ENCODE data around the gene ARHGAP12.

The ARHGAP12 gene

DNA sequence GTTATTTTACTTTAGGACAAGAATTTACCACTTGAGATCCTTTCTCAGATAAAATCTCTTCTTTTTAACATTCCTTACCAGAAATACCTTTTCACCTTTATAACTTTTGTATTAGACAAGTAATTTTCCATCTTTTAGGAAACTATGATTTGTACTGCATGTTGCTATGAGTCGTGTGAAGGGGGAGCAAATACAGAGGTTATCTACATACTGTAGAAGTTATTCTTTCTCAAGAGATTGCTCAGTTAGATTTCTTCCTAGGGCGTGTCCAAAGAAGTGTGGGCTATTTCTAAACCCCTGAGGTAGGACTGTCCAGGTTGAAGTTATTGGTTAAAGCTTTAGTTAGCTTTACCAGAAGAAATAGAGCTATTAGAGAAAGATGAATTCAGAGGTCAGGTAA, 30.2 kb upstream of the ARHGAP12 start:
- TF ChIP-seq GABPA (IDR thresholded peaks at IDR 0.05; ENCODE audit: low read depth), result no peak
- TF ChIP-seq SPI1 (IDR thresholded peaks at IDR 0.05; ENCODE audit: borderline replicate concordance, low read depth), result no peak
- TF ChIP-seq, protein P1, sequence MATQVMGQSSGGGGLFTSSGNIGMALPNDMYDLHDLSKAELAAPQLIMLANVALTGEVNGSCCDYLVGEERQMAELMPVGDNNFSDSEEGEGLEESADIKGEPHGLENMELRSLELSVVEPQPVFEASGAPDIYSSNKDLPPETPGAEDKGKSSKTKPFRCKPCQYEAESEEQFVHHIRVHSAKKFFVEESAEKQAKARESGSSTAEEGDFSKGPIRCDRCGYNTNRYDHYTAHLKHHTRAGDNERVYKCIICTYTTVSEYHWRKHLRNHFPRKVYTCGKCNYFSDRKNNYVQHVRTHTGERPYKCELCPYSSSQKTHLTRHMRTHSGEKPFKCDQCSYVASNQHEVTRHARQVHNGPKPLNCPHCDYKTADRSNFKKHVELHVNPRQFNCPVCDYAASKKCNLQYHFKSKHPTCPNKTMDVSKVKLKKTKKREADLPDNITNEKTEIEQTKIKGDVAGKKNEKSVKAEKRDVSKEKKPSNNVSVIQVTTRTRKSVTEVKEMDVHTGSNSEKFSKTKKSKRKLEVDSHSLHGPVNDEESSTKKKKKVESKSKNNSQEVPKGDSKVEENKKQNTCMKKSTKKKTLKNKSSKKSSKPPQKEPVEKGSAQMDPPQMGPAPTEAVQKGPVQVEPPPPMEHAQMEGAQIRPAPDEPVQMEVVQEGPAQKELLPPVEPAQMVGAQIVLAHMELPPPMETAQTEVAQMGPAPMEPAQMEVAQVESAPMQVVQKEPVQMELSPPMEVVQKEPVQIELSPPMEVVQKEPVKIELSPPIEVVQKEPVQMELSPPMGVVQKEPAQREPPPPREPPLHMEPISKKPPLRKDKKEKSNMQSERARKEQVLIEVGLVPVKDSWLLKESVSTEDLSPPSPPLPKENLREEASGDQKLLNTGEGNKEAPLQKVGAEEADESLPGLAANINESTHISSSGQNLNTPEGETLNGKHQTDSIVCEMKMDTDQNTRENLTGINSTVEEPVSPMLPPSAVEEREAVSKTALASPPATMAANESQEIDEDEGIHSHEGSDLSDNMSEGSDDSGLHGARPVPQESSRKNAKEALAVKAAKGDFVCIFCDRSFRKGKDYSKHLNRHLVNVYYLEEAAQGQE (IDR thresholded peaks at IDR 0.05; ENCODE audit: insufficient replicate concordance, low read depth), result no peak
- TF ChIP-seq CTCF (IDR thresholded peaks at IDR 0.05; ENCODE audit: insufficient read depth, low read length), result no peak
- no peak for TF ChIP-seq POLR2AphosphoS5 (IDR thresholded peaks at IDR 0.05; ENCODE audit: low read depth)
- Histone ChIP-seq H3K27me3 (ENCODE audit: insufficient read depth, poor library complexity, severe bottlenecking) (no peaks in the 10 kb centered on the region), H3K27ac (replicated peaks) (peak overlapping the region; percentile 10), H3K4me3 (replicated peaks; ENCODE audit: insufficient read depth, low read length) (no peak overlapping the region)
- peak in 1 of 2 experiments; percentile 9 for DNase-seq (ENCODE audit: low read depth in 1 of 2, low spot score in 1 of 2)

- DNase-seq (ENCODE audit: low read depth in 1 of 2, low spot score in 1 of 2), result no peak
- Histone ChIP-seq H3K27me3 (ENCODE audit: insufficient read depth, poor library complexity, severe bottlenecking) (no peaks in the 10 kb centered on the region), H3K4me3 (replicated peaks; ENCODE audit: insufficient read depth, low read length) (no peak overlapping the region), H3K27ac (replicated peaks) (no peak overlapping the region)
- TF ChIP-seq CTCF (IDR thresholded peaks at IDR 0.05; ENCODE audit: insufficient read depth, low read length), result no peak
- TF ChIP-seq, protein P1 (IDR thresholded peaks at IDR 0.05; ENCODE audit: insufficient replicate concordance, low read depth), result no peak
- no peak for TF ChIP-seq POLR2AphosphoS5 (IDR thresholded peaks at IDR 0.05; ENCODE audit: low read depth)
- TF ChIP-seq SPI1 (IDR thresholded peaks at IDR 0.05; ENCODE audit: borderline replicate concordance, low read depth), result no peak
- TF ChIP-seq GABPA (IDR thresholded peaks at IDR 0.05; ENCODE audit: low read depth), result no peak
Measured at GRCh38 chr10:31956200-31956946, 27.7 kb upstream of the ARHGAP12 start.

DNA sequence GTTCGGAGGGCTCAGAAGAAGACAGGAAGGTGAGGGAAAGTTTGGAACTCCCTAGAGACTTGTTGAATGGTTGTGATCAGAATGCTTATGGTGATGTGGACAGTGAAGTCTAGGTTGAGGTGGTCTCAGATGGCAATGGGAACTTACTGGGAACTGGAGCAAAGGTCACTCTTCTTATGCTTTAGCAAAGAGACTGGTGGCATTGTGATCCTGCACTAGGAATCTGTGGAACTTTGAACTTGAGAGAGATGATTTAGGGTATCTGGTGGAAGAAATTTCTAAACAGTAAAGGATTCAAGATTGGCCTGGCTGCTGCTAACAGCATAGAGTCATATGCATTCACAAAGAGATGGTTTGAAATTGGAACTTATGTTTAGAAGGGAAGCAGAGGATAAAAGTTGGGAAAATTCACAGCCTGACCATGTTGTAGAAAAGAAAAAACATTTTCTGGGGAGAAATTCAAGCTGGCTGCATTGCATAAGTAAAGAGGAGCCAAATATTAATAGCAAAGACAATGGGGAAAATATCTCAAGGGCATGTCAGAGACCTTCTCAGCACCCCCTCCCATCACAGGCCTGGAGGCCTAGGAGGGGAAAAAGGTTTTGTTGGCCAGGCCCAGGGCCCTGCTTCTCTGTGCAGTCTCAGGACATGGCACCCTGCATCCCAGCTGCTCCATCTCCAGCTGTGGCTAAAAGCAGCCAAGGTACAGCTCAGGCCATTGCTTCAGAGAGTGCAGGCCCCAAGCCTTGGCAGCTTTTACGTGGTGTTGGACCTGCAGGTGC, 26.0 kb upstream of the ARHGAP12 start:
- no peak overlapping the region for H3K27ac ChIP-seq (replicated peaks)
- no peak overlapping the region for H3K4me3 ChIP-seq (replicated peaks; ENCODE audit: insufficient read depth, low read length)
- no peaks in the 10 kb centered on the region for H3K27me3 ChIP-seq (ENCODE audit: insufficient read depth, poor library complexity, severe bottlenecking)
- no peak for DNase-seq (ENCODE audit: low read depth in 1 of 2, low spot score in 1 of 2)
- TF ChIP-seq, protein P1 (IDR thresholded peaks at IDR 0.05; ENCODE audit: insufficient replicate concordance, low read depth), result no peak
- TF ChIP-seq CTCF (IDR thresholded peaks at IDR 0.05; ENCODE audit: insufficient read depth, low read length) (no peak), SPI1 (IDR thresholded peaks at IDR 0.05; ENCODE audit: borderline replicate concordance, low read depth) (no peak), GABPA (IDR thresholded peaks at IDR 0.05; ENCODE audit: low read depth) (no peak), POLR2AphosphoS5 (IDR thresholded peaks at IDR 0.05; ENCODE audit: low read depth) (no peak)
